GDM1 (cell line): ENCODE measurements around the gene PXN.

ENCODE experiments used
- DNase-seq: peaks from one replicate; lab custom pipeline; 2025; lab: John Stamatoyannopoulos, UW

Gene PXN

GRCh38 chr12:120172053-120172452 is 93.5 kb downstream of the PXN start:
- DNase-seq, result no peak

- no peak for DNase-seq
These were observed 94.9 kb downstream of the PXN start for GRCh38 chr12:120170631-120171030.

DNA sequence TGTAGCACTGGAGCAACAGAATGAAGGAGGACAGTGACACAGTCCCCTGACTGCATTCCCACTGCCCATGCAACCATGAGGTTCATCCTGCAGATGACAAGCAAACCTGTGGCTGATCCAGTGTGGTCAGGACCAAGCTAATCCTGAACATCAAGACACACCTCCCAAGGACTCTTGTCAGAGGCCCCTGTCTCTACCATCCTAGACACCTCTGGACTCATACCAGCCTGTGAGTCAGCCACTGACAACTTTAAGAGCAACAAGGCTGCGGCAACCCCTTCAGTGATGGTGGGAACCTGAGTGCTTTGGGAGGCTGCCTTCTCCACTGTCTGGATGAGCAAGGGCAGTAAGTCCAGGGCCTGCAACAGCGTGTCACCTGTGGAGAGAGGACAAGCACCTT is 95.6 kb downstream of the PXN start:
- DNase-seq, result no peak

DNA sequence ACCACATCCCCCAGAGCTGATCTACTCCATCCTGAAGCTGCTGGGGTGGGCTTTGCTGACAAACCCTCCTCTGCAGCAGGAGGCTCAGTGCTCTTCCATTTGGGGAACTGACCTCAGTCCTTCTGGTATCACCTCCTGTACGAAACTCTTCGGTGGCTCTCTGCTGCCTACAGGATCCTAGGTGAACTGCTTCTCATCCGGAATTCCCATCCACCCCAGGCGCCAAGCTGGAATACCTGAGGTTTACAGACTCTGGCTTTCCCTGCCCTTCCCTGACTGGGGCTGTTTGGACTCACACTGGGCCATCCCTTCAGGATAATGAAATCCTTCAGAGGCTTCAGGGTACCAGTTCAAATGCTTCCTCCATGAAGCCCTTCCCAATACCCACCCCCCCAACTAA is 97.2 kb downstream of the PXN start:
- DNase-seq, result no peak

- no peak for DNase-seq
These were observed 97.9 kb downstream of the PXN start for GRCh38 chr12:120167529-120168095.

DNA sequence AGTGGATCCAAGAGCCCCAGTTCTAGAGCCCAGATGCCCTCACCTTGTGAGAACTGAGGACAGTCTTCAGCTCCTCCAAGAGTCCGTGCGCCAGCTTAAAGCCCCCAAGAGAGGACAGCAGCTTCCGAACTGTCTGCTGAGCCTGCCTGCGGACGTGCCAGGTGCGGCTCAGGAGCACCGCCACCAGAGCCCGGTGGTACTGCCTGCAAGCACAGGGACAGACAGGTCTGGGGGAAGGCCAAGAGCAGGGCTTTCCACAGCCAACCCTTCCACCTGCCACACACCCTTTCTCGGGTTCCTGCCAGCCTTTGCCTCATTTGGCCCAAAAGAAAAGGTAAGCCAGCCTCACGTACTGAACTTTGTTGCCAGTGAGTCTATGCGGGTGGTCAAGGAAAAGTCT is 101.2 kb downstream of the PXN start:
- no peak for DNase-seq

DNA sequence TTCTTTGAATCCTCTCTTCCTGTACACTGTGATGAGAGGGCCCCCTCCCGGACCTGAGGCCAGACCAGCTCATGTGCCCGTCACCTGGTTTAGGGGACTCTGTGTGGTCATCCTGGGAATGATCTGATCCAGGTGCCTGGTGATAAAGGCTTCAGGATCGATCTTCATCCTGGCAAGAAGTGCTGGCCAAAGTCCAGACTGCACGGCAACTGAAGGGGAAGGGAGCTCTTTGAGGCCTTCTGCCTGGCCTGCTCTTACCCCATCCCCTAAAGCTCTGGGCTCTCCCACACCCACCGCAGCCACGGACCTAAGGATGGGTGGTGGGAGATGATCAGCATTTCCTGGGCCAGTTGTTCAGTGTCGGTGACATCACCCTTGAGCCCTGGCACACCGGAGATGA is 102.8 kb downstream of the PXN start:
- no peak for DNase-seq

- DNase-seq, result no peak
These were observed 103.7 kb downstream of the PXN start for GRCh38 chr12:120161852-120162251.
